DOHH2 (cell line): Measurements from ENCODE around the gene SFXN1.

Source experiments
- CTCF ChIP-seq: fragments of 200-600 bp; sonication (generic); IDR thresholded peaks from one replicate; pipeline ENCODE4 v1.5.1; 2014; ENCODE audit warnings: antibody characterized with exemption, mild to moderate bottlenecking, low read depth, low read length; ENCODE audit not compliant: poor library complexity, severe bottlenecking
- EZH2phosphoT487 ChIP-seq: fragments of 200-600 bp; sonication (generic); IDR thresholded peaks from 2 replicates; pipeline ENCODE4 v1.6.1; 2017; ENCODE audit warnings: borderline replicate concordance, mild to moderate bottlenecking, antibody characterized with exemption, low read length, moderate library complexity, mixed read lengths

DNA sequence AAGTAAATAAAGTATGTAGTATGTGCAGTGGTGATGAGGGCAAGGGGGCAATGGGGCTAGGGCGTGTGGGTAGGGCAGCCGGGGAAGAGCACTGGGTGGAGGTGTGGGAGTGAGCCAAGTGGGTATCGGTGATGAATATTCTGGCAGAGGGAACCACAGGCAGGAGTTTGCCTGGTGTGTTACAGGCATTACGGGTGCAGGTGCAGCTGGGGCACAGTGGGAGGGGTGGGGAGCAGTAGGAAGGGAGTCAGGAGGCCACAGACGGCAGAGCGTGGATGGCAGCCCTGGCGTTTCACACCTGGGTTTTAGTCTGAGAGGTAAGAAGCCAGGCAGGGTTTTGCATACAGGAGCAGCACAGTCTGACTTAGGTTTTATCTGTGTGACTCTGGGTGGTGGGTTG is 35.4 kb downstream of the SFXN1 start:
- TF ChIP-seq CTCF = no peak
- TF ChIP-seq EZH2phosphoT487 = no peak
